HG03060 (cell line): ENCODE measurements around the gene TOMM5.
"Not testable (repeated sequence)": the region's sequence is repeated elsewhere in the genome, so short reads cannot be mapped to it uniquely, and the experiment has no call there.

Experiments used
- ATAC-seq: cut with Tn5 transposase; IDR thresholded peaks from one replicate; pipeline ENCODE4 v1.9.1; 2021; ENCODE audit warnings: low read depth, moderate number of reproducible peaks; ENCODE audit not compliant: unreplicated experiment

The TOMM5 gene

GRCh38 chr9:37617161-37617560 is 24.8 kb upstream of the TOMM5 start:
- ATAC-seq = no peak

- no peak for ATAC-seq
Observed at GRCh38 chr9:37611961-37612360, 19.6 kb upstream of the TOMM5 start.

GRCh38 chr9:37611014-37611413 is 18.6 kb upstream of the TOMM5 start:
- ATAC-seq = no peak

- no peak for ATAC-seq
Observed at GRCh38 chr9:37609735-37610397, 17.5 kb upstream of the TOMM5 start.

- no peak for ATAC-seq
Observed at GRCh38 chr9:37608250-37608649, 15.9 kb upstream of the TOMM5 start.

DNA sequence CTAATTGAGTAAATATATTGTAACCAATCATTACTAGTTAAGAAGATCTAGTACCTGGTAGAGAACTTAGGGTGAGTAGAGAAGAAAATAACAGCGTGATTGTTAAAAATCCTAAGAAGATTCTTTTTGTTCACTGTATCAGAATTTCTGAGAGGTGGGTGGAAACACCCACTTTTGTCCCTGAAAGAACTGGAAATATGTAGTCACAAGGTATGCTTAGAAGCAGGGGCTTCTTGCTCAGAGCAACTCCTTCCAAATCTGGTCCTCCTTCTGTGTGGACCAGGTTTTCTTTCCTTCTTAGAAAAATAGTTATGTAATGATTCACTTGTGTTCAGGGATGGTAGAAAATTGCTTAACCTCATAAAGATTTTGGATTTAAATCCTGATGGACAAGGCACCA is 11.9 kb upstream of the TOMM5 start:
- no peak for ATAC-seq

- no peak for ATAC-seq
Observed at GRCh38 chr9:37602817-37603216, 10.4 kb upstream of the TOMM5 start.

GRCh38 chr9:37602061-37602460 is 9.7 kb upstream of the TOMM5 start:
- not testable (repeated sequence) for ATAC-seq

DNA sequence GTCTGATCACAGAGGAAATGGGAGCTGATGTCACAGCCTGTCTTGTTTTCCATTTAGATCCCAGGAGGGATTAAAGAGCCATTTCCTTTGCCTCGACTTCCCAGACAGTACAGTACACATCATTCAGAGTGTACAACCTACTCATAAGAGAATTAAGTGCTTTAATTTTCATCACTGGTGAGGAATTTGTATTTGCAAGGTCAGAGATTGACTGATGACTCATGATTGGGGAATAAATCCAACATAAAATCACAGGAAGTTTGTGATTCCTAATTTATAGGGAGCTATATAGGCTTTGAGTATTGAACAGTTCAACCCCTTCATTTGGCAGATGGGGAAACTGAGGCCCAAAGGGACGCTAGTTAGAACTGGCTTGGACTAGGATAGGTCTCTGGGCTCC is 4.1 kb upstream of the TOMM5 start:
- no peak for ATAC-seq

DNA sequence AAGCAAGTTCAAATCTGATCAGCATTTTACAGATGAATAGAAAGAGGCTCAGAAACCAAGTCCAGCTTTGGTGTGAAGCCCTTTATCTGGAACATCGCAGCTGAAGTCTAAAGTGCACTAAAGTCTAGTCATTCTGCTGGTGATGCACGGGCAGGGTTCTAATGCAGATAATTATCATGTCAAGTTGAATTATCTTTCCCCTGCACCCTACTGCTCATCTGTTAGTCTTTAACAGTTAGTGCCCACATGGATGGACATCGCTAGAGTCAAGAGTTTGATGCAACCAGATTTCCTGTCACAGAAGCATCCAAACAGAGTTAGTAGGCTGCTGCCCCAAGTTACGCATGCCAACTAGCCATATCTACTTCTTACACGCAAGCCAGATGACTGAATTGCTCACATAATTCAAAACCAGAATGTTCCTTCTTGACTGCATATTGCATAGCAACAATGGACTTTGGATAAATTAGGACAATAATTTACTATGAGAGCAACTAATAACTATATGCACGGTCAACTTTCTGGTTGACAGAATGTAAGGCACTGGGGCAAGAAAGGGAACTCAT is 1.6 kb upstream of the TOMM5 start:
- ATAC-seq = no peak

GRCh38 chr9:37587521-37587920 is 4.9 kb downstream of the TOMM5 start:
- ATAC-seq = no peak

DNA sequence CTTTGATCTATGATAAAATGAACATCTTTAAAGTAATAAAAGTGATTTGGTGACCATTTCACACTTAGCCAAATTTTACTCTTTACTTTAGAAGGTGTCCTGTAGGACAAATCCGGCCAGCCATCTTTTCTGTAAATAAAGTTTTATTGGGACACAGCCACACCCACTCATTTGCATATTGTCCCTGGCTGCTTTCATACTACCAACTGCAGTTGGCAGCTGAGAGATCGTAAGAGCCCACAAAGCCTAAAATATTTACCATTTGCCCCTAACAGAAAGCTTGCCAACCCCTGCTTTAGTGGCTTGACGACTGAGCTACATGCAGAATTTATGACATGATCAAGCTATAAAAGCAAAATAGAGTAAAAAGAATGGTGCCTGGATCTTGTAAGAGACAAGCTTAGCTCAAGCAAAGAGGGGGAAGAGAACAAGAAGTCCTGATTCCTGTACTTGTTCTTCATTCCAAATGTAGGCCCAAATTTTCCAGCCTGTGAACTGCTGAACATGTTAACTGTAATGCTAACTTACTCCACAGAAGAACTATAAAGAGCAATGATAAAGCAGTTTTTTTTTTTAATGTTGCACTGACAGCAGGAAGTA is 8.8 kb downstream of the TOMM5 start:
- no peak for ATAC-seq

DNA sequence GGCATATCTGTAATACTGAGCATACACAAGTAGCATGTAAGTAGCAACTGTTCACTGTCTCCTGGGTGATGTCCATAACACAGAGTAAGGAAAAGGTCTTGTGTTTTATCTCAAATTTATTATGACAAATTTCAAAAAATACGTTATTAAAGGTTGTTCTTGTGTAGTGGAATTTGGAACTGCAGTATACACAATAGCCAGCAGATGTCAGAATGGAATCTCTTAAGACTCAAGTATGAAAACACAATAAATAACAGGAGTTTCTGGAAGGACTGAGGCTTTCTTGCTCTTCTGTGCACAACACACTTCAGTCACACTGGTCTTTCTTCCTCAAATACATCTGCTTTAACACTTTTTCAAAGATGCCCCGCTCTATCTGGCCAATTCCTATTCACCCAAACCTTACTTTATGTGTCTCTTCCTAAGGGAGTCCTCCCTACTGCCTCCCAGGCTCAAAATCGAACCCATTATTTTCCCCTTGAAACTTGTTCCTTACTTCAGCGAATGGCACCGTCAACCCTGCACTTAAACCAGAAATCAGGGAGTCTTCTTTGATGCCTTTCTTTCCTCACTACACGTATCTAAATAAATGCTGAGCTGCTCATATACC is 9.7 kb downstream of the TOMM5 start:
- no peak for ATAC-seq

DNA sequence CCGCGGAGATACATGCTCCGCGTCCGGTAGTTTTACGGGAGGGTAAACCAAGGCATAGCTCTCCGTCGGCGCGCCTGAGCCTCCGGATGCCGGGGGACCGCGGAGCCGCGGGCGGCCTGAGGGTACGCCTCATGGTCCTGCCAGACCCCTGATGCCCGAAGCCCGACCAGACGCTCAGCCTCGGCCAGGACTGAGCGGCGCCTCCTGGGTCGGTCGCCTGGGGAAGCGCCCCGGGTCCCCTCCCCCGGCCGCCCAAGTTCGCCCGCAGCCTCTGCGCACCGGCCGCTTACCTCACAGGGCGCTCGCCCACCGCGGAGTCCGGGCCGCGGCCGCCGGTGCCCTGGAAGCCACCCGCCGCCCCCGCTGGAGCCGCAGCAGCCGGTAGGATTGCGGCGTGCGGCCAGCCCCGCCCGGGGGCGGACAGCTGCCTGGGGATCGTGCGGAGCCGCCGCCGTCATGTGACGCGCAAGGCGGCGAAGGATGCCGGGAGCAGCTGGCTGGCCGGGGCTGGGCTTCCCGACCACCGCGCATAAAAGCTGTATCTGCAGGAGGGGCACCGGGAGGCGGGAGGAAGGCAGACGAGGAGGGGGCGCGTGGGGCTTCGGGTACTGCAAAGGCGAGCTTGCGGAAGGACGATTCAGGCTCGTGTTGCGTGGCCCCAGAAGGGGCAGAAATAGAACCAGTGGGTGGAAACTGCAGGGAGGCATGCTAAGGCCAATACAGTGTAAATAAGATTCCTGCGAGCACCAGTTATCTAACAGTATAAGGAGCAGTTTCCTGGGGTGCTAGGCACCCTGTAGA is 16.3 kb downstream of the TOMM5 start, which contains the start of gene FBXO10:
Gene FBXO10 (minus strand): TSS at position 460 of the 801 bp plus-strand sequence. CDS start 34,612 bp downstream, outside the sequence.
- peak; percentile 16 for ATAC-seq

- peak; percentile 41 for ATAC-seq
Observed at GRCh38 chr9:37575511-37575914, 16.9 kb downstream of the TOMM5 start.

- ATAC-seq = no peak
Observed at GRCh38 chr9:37575001-37575400, 17.4 kb downstream of the TOMM5 start.

DNA sequence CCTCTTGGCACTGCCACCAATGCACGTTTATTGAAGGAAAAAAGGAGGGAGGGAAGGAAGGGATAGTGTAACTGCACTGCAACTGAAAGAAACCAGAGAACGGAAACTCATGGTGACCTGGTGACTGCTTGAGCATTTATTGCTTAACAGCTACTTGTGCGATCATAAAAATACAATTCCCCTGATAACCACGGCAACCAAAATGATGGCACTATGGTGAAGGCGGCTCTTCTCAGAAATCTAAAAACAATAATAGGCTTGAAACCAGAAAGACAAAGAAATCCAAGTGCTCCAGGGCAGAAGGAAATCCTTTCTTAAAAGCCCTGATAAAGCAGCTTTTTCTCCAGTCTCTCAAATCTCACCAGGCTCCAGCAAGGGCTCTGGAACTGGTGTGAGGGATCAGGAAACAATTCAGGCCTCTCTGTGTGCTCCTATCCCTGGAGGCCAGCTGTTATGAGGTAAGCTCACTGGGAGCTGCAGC is 18.1 kb downstream of the TOMM5 start:
- no peak for ATAC-seq

DNA sequence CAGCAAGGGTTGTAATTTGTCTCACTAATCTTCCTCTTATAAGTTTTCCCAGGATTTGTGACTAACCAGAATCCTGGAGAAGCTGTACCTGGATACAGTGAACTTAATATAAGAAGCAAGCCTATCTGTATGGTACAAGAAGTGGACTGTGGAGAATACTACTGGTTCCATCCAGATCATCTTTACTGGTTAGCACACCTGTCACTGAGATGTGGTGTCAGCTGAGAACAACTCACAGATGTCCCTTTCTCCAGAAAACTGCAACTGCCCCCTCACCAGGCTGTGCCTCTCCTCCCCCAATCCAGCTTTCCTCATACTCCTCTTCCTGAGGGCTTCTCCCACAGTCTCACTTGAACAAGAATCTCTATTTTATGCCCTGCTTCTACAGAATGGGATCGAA is 21.1 kb downstream of the TOMM5 start:
- no peak for ATAC-seq

DNA sequence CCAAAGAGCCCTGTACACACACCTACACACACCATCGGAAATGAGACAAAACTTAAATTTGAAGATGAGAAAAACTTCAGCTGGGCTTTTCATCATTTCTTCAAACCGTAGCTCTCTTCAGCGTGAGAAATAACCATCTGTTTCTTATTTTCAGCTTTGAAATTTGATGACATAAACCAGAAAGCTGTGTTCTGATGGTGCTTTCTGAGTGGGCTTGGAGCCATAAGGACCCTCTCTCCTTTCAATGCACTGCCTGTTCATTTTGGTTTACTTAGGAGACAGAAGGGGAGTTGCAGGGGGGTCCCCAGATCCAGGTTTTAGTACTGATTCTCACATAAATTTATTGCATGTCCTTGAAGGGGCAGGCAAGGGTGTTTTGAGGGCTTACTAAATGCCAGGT is 25.7 kb downstream of the TOMM5 start:
- no peak for ATAC-seq
